Mesothelial cell of epicardium (in vitro differentiated cells): Measurements from ENCODE around the gene KRT15. TPM values are rescaled to one million over a fixed set of nuclear protein-coding genes. Genes with fewer than 3 reads are reported as not detected.

Experiments used
- DNase-seq, 2 experiments: peaks; one replicate each; pipeline ENCODE4 v3.0.0; 2021; ENCODE audit warnings: low spot score in 2 of 2; ENCODE audit not compliant: unreplicated experiment in 2 of 2
- H3K27ac Mint-ChIP-seq: 2 replicates; pipeline ENCODE4 v1.8.0; 2021; ENCODE audit warnings: mixed read lengths
- H3K27me3 Mint-ChIP-seq: 2 replicates; pipeline ENCODE4 v1.8.0; 2021; ENCODE audit warnings: low read depth, mixed read lengths
- H3K36me3 Mint-ChIP-seq: 2 replicates; pipeline ENCODE4 v1.8.0; 2021; ENCODE audit warnings: mixed read lengths
- H3K4me1 Mint-ChIP-seq: 2 replicates; pipeline ENCODE4 v1.8.0; 2021; ENCODE audit warnings: mixed read lengths
- H3K4me3 Mint-ChIP-seq: 2 replicates; pipeline ENCODE4 v1.8.0; 2021; ENCODE audit warnings: mild to moderate bottlenecking, moderate library complexity, mixed read lengths
- H3K9me3 Mint-ChIP-seq: 2 replicates; pipeline ENCODE4 v1.8.0; 2021; ENCODE audit warnings: mixed read lengths
- total RNA-seq: library from RNA; stranded (reverse); gene quantifications from 3 replicates; pipeline ENCODE4 v1.2.1, GENCODE V29; 2021
- TF ChIP-seq, protein P1 (sequence below): fragments of 200-600 bp; sonication (generic); IDR thresholded peaks from one replicate; pipeline ENCODE4 v1.5.0; 2021; ENCODE audit warnings: antibody characterized with exemption; ENCODE audit not compliant: unreplicated experiment

The KRT15 gene
- total RNA-seq, 1 donor from 2014 or later = 8.5 TPM

DNA sequence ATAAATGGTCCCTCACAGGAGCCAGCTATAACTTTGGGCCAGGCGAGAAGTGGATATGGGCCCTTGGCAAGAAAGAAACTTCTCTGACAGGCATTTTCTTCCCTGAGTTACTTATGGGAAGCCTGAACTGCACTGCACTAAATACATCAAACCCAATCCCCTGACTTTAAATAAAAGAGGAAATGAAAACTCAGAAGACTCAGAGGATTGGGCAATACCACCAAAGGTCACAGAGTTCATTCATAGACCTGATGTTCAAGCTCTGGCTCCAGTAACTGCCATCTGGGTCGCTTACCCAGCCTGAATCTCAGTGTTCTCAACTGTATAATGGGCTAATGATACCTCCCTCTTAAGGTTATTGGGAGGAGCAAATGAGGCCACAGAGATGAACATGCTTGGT, 38.6 kb downstream of the KRT15 start:
- no peak overlapping the region for H3K4me3 Mint-ChIP-seq
- no peak for DNase-seq
- peaks cover 11% of the 10 kb centered on the region for H3K4me1 Mint-ChIP-seq
- no peaks in the 10 kb centered on the region for H3K27me3 Mint-ChIP-seq
- H3K36me3 Mint-ChIP-seq = no peaks in the 10 kb centered on the region
- H3K27ac Mint-ChIP-seq = no peak overlapping the region
- TF ChIP-seq, protein P1, sequence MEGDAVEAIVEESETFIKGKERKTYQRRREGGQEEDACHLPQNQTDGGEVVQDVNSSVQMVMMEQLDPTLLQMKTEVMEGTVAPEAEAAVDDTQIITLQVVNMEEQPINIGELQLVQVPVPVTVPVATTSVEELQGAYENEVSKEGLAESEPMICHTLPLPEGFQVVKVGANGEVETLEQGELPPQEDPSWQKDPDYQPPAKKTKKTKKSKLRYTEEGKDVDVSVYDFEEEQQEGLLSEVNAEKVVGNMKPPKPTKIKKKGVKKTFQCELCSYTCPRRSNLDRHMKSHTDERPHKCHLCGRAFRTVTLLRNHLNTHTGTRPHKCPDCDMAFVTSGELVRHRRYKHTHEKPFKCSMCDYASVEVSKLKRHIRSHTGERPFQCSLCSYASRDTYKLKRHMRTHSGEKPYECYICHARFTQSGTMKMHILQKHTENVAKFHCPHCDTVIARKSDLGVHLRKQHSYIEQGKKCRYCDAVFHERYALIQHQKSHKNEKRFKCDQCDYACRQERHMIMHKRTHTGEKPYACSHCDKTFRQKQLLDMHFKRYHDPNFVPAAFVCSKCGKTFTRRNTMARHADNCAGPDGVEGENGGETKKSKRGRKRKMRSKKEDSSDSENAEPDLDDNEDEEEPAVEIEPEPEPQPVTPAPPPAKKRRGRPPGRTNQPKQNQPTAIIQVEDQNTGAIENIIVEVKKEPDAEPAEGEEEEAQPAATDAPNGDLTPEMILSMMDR = no peak
- H3K9me3 Mint-ChIP-seq = no peaks in the 10 kb centered on the region

DNA sequence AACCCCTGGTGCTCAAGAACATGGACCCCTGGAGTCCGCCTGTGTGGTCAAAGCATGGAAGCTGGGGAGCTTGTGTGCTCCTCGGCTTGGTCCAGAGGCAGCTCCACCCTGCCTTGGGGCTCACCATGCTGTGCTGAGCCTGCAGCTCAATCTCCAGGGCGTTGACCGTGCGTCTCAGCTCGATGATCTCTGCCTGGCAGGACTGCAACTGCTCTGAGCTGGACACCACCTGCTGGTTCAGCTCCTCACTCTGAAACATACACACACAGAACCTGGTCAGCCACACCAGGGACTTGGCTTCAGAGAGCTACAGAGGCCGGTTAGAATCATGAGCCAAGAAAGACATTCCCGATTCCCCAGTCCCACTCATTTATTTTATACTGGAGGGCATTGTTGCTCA, 40.5 kb downstream of the KRT15 start:
- peaks cover 7% of the 10 kb centered on the region for H3K9me3 Mint-ChIP-seq
- H3K27me3 Mint-ChIP-seq = no peaks in the 10 kb centered on the region
- peaks cover under 1% of the 10 kb centered on the region for H3K4me1 Mint-ChIP-seq
- no peak for DNase-seq
- no peaks in the 10 kb centered on the region for H3K36me3 Mint-ChIP-seq
- TF ChIP-seq, protein P1 = no peak
- H3K27ac Mint-ChIP-seq = no peak overlapping the region
- no peak overlapping the region for H3K4me3 Mint-ChIP-seq

GRCh38 chr17:41476866-41477815, 41.5 kb downstream of the KRT15 start:
- H3K27me3 Mint-ChIP-seq = no peaks in the 10 kb centered on the region
- H3K36me3 Mint-ChIP-seq = peaks cover 3% of the 10 kb centered on the region
- no peak overlapping the region for H3K4me3 Mint-ChIP-seq
- DNase-seq = no peak
- no peaks in the 10 kb centered on the region for H3K4me1 Mint-ChIP-seq
- TF ChIP-seq, protein P1 = no peak
- H3K9me3 Mint-ChIP-seq = peaks cover 12% of the 10 kb centered on the region
- no peak overlapping the region for H3K27ac Mint-ChIP-seq

DNA sequence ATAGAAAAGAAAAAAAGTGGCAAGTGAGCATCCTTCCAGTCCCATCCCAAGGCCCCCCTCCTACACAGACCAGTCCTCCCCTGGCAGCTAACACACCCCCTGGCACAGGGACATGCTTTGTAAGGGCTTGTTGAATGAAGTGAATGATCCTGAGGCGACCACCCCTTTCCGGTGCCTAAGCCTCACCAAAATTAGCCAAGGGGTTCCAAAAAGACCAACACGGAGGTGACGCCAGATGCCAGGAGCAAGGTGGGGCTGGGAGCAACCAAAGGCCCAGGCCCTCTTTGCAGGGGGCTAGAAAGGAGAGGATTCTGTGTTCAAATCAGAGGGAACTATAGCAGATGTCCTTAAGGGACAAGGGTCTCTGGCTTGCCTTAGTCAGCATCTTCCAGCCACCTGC, 43.3 kb downstream of the KRT15 start:
- DNase-seq = no peak
- no peaks in the 10 kb centered on the region for H3K27me3 Mint-ChIP-seq
- H3K9me3 Mint-ChIP-seq = peaks cover 25% of the 10 kb centered on the region
- no peak overlapping the region for H3K27ac Mint-ChIP-seq
- peaks cover 3% of the 10 kb centered on the region for H3K36me3 Mint-ChIP-seq
- no peaks in the 10 kb centered on the region for H3K4me1 Mint-ChIP-seq
- H3K4me3 Mint-ChIP-seq = no peak overlapping the region
- TF ChIP-seq, protein P1 = no peak

- Mint-ChIP-seq H3K9me3 (peaks cover 25% of the 10 kb centered on the region), H3K36me3 (peaks cover 3% of the 10 kb centered on the region), H3K27ac (no peak overlapping the region), H3K27me3 (no peaks in the 10 kb centered on the region), H3K4me3 (no peak overlapping the region), H3K4me1 (no peaks in the 10 kb centered on the region)
- DNase-seq = no peak
- TF ChIP-seq, protein P1 = no peak
Observed at GRCh38 chr17:41474863-41475262, 43.8 kb downstream of the KRT15 start.
